K562 (cell line): ENCODE data around the gene PCBP2. TPM values are rescaled to one million over a fixed set of nuclear protein-coding genes. Genes with fewer than 3 reads are reported as not detected.

ENCODE experiments used
- CTBP1 ChIP-seq: fragments of 450-650 bp; IDR thresholded peaks from 2 replicates; pipeline ENCODE4 v1.6.1; 2016; ENCODE audit warnings: borderline replicate concordance
- FOXP1 ChIP-seq: sonication (generic); formaldehyde crosslinking; IDR thresholded peaks from 2 replicates; pipeline ENCODE4 v1.8.0; 2022; ENCODE audit warnings: mild to moderate bottlenecking, missing genetic modification reagents
- HMG20A ChIP-seq: fragments of 450-650 bp; formaldehyde crosslinking; conservative IDR thresholded peaks from 2 replicates; pipeline ENCODE4 v1.4.0; 2020; ENCODE audit warnings: mild to moderate bottlenecking, mixed read lengths
- HMG20B ChIP-seq: fragments of 250-450 bp; sonication (Bioruptor Pico); IDR thresholded peaks from 2 replicates; pipeline ENCODE4 v1.5.0; 2021; ENCODE audit warnings: mild to moderate bottlenecking
- HNRNPUL1 ChIP-seq: fragments of 200-400 bp; formaldehyde crosslinking; IDR thresholded peaks from 2 replicates; pipeline ENCODE4 v1.6.1; 2017; ENCODE audit warnings: low read length
- KLF16 ChIP-seq: IDR thresholded peaks from 2 replicates; pipeline ENCODE4 v1.6.1; 2016; ENCODE audit warnings: antibody characterized with exemption
- MBD2 ChIP-seq: sonication (generic); IDR thresholded peaks from 2 replicates; pipeline ENCODE4 v1.6.1; 2016; ENCODE audit warnings: low read depth, borderline replicate concordance
- MCM3 ChIP-seq: fragments of 450-650 bp; IDR thresholded peaks from 2 replicates; pipeline ENCODE4 v1.6.1; 2016
- MEF2D ChIP-seq: conservative IDR thresholded peaks from 2 replicates; pipeline ENCODE4 v1.6.1; 2016; ENCODE audit warnings: low read depth, missing genetic modification characterization, missing compliant biosample characterization
- MLX ChIP-seq, 2 experiments: fragments of 450-650 bp in 1 of 2; sonication (generic) in 1 of 2; formaldehyde crosslinking; conservative IDR thresholded peaks; 2 replicates each; pipeline versions ENCODE4 v1.4.0 to v1.8.1; 2020 to 2022; ENCODE audit warnings: mild to moderate bottlenecking in 1 of 2, missing genetic modification reagents in 1 of 2
- MTA1 ChIP-seq: fragments of 450-650 bp; IDR thresholded peaks from 2 replicates; pipeline ENCODE4 v1.6.1; 2017; ENCODE audit warnings: borderline replicate concordance
- MTA2 ChIP-seq: fragments of 450-650 bp; IDR thresholded peaks from 2 replicates; pipeline ENCODE4 v1.6.1; 2016; ENCODE audit warnings: low read depth
- PBX2 ChIP-seq, 2 experiments: IDR thresholded peaks in 1 of 2; conservative IDR thresholded peaks in 1 of 2; 2 replicates each; pipeline ENCODE4 v1.6.1; 2016; ENCODE audit warnings: low read depth in 2 of 2, mild to moderate bottlenecking in 1 of 2, missing compliant biosample characterization in 1 of 2, missing genetic modification characterization in 1 of 2, moderate library complexity in 1 of 2
- POLR2AphosphoS2 ChIP-seq: IDR thresholded peaks from 2 replicates; pipeline ENCODE4 v1.6.1; 2012; ENCODE audit warnings: low read length, improper control_type of control experiment
- THRAP3 ChIP-seq: fragments of 450-650 bp; IDR thresholded peaks from 2 replicates; pipeline ENCODE4 v1.6.1; 2016; ENCODE audit warnings: mild to moderate bottlenecking, inconsistent platforms, borderline replicate concordance
- USF1 ChIP-seq: sonication (generic); formaldehyde crosslinking; IDR thresholded peaks from 2 replicates; pipeline ENCODE4 v1.9.0; 2022; ENCODE audit warnings: mild to moderate bottlenecking, missing genetic modification reagents
- YY1 ChIP-seq, 3 experiments: IDR thresholded peaks; 2 replicates each; pipeline ENCODE4 v1.6.1; 2011; ENCODE audit warnings: low read length in 2 of 3, mild to moderate bottlenecking in 2 of 3, moderate library complexity in 2 of 3, borderline replicate concordance in 1 of 3, control low read depth in 1 of 3, low read depth in 1 of 3; ENCODE audit not compliant: insufficient read depth in 3 of 3, insufficient replicate concordance in 2 of 3, control insufficient read depth in 1 of 3, insufficient read length in 1 of 3; ENCODE audit errors: extremely low read depth in 1 of 3
- ZBTB7A ChIP-seq: IDR thresholded peaks from 2 replicates; pipeline ENCODE4 v1.6.1; 2011; ENCODE audit warnings: low read depth, mild to moderate bottlenecking, low read length, moderate library complexity, borderline replicate concordance; ENCODE audit not compliant: control insufficient read depth
- ZHX1 ChIP-seq: fragments of 150-350 bp; conservative IDR thresholded peaks from 2 replicates; pipeline ENCODE4 v1.6.1; 2014; ENCODE audit warnings: low read length
- ZNF41 ChIP-seq: fragments of 250-450 bp; sonication (Bioruptor Pico); conservative IDR thresholded peaks from 2 replicates; pipeline ENCODE4 v1.4.0; 2020; ENCODE audit warnings: mild to moderate bottlenecking
- ZZZ3 ChIP-seq: fragments of 450-650 bp; IDR thresholded peaks from 2 replicates; pipeline ENCODE4 v1.6.1; 2016; ENCODE audit warnings: antibody characterized with exemption, mild to moderate bottlenecking, moderate library complexity
- polyA plus RNA-seq, 8 experiments: library from polyadenylated mRNA; depleted of rRNA in 4 of 8; stranded (reverse) in 5 of 8; unstranded in 3 of 8; fragments of >200 nt; fragmentation: Nextera tagmentation in 2 of 8; fragmentation: Illumina TruSeq in 1 of 8; extraction: Ambion mirVana in 2 of 8; extraction: Trizol in 1 of 8; gene quantifications; 2 replicates each; pipeline versions ENCODE4 v1.2.1 to v1.2.3, GENCODE V29; 2011 to 2014; ENCODE audit warnings: inconsistent platforms in 1 of 8, missing spikeins in 1 of 8
- total RNA-seq, 7 experiments: library from RNA; depleted of rRNA in 6 of 7; stranded (reverse); fragments of >200 nt in 6 of 7; fragmentation: Illumina TruSeq in 2 of 7; extraction: Trizol in 2 of 7; gene quantifications; 2 replicates each; pipeline versions ENCODE4 v1.2.1 to v1.2.3, GENCODE V29; 2011 to 2021; ENCODE audit warnings: low replicate concordance in 1 of 7

PCBP2 gene
- total and polyA plus RNA-seq, 9 of the 15 experiments (the other 6 are each of a cell fraction or from before 2014, with no cell fraction given): 137 to 831 (median 328) TPM

GRCh38 chr12:53495903-53496751 lies 44.2 kb downstream of the PCBP2 start (continued):
- no peak for TF ChIP-seq PBX2 (CRISPR knock-in tag; IDR thresholded peaks at IDR 0.05; ENCODE audit: low read depth)
- no peak for TF ChIP-seq PBX2 (tag; conservative IDR thresholded peaks at IDR 0.05; ENCODE audit: low read depth)
- no peak for TF ChIP-seq MBD2
- no peak for TF ChIP-seq ZBTB7A
- TF ChIP-seq USF1: peak; percentile 92
- no peak for TF ChIP-seq ZNF41
- no peak for TF ChIP-seq KLF16
- TF ChIP-seq YY1 (IDR thresholded peaks at IDR 0.05; ENCODE audit: borderline replicate concordance in 1 of 3, control insufficient read depth in 1 of 3, extremely low read depth in 1 of 3, insufficient read depth in 3 of 3, insufficient read length in 1 of 3, insufficient replicate concordance in 2 of 3, low read depth in 1 of 3, low read length in 2 of 3): no peak
- TF ChIP-seq CTBP1: peak; percentile 53; the same call in 1 of the 2 replicates
- TF ChIP-seq ZZZ3: no peak
- no peak for TF ChIP-seq POLR2AphosphoS2
- TF ChIP-seq MLX (CRISPR knock-in tag; conservative IDR thresholded peaks at IDR 0.05): no peak
- TF ChIP-seq MEF2D (tag): no peak
- no peak for TF ChIP-seq HNRNPUL1
- TF ChIP-seq MTA1: no peak
- TF ChIP-seq HMG20A (CRISPR knock-in tag): no peak
- no peak for TF ChIP-seq FOXP1
- TF ChIP-seq ZHX1: no peak
- TF ChIP-seq MCM3: no peak
- no peak for TF ChIP-seq THRAP3
- TF ChIP-seq MTA2: no peak
- no peak for TF ChIP-seq HMG20B (CRISPR knock-in tag)
